Right hindlimb (tissue), 1 donor: ENCODE measurements around the gene TOM1L2.

Source experiments
- DNase-seq: peaks from one replicate; pipeline ENCODE4 v3.0.0-alpha.2; 2018

TOM1L2 gene

DNA sequence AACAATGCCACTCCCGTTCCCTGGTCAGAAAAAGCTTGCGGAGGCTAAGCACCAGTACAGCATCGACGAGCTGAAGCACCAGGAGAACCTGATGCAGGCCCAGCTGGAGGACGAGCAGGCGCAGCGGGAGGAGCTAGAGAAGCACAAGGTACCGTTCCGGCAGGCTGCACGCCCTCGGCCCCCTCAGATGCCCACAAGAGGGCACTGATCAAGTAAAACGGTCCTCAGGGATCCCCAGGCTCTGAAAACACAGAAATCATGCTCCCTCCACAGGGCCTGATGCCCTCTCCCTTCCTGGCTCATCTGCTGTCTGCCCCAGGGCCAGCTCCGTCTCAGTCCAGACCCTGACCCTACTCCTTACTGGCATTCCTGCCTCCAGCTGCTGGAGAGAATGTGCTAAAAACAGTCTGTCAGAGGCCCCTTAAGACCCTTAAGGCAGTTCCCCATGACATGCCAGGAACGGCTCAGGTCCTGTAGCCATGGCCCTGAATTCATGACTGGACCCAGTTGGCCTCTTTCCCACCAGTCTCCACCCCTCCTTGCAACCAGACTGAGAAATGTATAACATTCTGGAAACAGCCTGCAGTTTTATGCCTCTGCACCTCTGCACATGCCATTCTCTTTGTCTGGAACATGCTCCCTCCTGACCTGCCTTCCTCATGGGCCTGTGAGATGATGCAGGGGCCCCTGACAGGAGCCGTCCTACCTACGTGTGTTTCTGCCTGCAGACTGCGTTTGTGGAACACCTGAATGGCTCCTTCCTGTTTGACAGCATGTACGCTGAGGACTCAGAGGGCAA is 22.3 kb upstream of the TOM1L2 start:
- no peak for DNase-seq

DNA sequence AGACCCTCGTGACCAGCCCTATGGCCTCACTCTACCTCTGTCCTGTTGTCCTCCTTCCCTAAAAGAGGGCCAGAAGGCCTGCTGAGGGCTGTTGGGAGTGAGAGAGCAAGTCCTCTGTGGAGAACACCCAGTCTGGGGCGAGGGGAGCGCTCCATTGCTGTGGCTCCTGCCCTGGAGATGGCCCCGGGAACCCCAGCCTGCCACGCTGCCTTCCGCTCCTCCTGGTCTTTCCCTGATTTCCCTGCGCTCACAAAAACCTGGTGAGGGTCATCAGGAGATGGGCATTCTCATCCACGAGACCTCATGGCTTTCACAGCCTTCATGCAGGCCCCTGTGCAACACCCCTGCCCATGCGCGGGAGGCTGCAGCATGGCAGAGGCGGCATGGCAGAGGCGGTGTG is 21.7 kb upstream of the TOM1L2 start:
- no peak for DNase-seq

DNA sequence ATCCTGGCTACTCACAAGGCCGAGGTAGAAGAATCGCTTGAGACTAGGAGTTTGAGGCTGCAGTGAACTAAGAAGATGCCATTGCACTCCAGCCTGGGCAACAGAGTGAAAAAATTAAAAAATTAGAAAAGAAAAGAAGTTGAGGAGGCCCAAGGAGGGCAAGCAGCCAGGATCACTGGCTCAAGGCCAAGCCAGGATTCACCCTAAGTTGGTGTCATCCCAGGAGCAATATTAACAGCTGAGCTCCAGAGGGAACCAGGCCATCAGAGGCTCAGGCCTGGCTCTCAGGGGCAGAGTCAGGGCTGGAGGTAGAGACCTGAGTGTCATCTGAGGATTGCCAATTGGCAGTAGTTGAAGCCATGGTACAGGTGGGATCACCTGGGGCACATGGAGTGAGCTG is 21.2 kb upstream of the TOM1L2 start:
- no peak for DNase-seq

DNA sequence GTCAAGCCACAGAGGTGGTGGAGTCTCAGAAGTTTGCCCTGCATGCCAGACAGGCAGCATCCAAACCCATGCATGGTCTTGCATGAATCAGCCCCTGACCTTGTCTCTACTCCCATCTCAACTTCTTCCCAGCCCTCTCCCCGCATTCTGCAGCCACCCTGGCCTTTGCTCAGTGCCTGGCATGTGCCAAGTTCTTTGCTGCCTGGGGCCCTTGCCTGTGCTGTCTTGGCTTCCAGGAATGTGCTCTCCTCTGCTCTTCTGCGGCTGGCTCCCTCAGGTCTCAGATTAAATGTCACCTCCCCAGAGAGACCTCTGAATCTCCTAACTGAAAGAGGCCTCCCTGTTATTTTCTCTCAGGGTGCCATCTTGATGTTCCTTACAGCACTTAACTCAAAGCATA is 18.1 kb upstream of the TOM1L2 start:
- DNase-seq = no peak

DNA sequence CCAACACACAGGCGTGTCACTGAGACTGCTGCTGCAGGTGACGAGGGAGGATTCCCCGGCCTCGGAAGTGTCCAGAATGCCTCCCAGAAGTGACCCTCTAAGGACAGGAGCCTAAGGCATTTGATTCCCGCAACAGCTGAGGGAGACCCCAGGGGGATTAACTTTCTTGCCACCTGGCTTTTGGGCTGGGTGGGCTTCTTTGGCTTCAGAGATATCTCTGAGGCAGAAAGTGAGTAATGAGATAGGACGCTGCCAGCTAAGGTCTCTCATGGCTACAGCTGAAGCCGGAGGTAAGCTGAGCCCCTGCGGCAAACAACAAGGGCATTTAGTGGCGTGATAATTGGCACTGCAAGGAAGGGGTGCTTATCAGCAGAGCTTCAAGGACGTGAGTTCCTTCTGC is 17.4 kb upstream of the TOM1L2 start:
- no peak for DNase-seq

DNA sequence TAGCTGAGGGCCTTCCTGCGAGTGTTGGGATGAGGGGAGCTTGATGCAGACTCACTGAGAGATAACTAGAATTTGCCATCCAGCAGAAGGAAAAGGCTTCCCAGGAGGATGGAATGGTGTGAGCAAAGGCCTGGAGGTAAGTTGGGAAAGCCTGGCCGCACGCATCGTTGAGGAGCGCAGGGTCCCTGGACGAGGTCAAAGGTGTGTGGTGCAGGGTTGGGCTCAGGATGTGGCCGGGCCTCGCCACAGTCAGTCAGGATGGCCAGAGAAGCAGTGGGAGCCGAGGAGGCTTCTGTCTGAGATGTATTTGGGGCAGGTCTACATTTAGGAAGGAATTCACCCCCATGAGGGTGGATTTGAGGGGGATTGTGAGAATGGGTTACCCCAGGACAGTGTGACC is 16.9 kb upstream of the TOM1L2 start:
- DNase-seq = no peak

DNA sequence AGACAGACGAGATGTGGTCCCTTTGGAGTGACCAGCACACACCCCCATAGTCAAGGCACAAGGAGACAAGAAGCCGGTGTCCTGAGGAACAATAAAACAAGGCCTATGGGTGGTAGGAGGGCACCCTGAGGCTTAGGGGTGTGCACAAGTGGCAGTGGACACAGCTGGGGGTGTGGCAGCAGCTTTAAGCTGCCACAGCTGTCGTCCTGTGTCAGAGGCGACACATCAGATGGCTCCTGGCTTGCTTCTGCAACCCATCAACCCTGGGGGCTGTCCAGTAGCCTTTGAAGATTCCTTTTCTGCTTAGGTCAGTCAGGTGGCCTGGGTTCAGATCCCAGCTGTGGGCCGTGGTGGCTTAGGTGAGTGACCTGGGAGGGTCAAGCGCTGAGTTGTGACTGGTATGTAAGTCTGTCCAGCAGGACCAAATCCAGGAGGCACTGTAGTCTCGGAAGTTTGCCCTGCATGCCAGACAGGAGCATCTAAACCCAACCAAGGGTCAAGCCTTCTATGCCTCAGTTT is 16.3 kb upstream of the TOM1L2 start:
- DNase-seq = no peak

DNA sequence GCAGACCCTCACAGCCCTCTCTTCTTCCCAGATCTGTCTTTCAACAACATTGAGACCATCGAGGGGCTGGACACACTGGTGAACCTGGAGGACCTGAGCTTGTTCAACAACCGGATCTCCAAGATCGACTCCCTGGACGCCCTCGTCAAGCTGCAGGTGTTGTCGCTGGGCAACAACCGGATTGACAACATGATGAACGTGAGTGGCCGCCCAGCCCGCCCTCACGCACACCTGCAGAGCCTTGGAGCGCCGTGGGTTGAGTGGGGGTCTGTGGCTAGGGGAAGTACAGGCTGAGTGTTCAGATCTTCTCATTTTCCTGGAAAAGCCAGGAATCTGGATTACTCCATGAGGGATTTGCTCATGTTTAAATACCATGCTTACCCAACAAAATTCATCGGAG is 15.7 kb upstream of the TOM1L2 start:
- DNase-seq = no peak

DNA sequence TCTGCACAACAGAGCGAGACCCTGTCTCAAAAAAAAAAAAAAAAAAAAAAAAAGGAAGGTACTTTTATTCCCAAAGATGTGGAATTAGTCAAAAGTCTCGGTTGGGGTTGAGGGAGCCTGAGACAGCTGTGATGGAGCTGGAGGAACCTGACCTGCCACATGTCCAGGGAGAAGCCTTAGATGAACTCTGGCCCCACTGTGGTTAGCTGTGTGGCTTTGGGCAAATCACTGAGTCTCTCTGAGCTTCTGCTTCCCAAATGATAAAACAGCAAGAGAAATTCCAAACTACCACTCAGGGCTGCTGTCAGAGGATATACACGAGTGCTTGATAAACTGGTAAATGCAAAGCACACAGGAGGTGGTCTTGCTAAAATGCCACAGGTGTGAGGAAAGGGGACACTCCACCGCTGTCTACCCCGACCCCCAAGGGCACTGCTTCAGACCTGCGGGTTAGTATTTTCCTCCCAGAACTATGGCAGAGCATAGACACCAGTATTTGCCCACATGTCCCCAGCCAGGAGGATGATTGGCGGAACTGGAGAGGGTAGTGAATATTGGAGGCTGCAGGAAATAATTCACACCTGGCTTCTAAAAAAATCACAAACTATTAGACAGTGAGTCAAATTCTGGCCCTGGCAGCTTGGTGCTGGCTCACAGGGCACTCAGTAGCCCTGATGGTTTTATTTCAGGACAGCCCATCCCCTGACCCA is 15.1 kb upstream of the TOM1L2 start:
- DNase-seq = no peak

DNA sequence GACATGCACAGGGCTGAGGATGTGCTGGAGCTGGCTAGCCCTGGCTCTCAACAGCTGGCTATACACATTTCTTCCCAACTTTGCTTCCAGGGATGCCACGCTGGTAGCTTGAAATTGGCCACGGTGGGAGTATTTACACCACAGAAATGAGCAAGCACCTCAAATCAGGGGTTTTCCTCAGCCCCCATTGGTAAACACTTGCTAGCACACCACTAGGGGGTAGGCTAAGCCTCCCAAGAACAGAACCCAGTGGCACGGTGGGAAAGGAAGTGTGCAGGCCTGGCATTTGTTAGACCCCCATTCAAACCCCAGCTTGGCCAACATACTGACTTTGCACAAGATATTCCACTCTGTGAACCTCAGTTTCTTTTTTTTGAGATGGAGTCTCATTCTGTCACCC is 13.4 kb upstream of the TOM1L2 start:
- no peak for DNase-seq

DNA sequence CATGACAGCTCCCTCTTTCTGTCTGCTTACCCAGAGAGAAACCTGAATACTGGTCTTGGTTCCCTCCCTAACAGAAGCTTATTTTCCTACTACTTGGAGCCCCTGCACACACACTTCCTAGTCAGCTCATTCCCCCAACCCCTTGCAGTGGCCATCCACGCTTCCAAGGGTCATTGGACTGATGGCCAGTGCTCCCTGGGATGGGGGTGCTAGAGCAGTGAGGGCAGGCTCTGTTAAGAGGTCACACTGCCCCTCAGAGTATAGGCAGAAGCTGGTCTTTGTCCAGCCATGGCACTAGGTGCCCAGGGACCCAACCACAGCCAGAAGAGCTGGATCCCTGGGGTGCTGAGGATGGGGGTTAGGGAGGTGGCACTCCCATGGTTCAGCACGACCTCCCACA is 13.0 kb upstream of the TOM1L2 start:
- DNase-seq = no peak

DNA sequence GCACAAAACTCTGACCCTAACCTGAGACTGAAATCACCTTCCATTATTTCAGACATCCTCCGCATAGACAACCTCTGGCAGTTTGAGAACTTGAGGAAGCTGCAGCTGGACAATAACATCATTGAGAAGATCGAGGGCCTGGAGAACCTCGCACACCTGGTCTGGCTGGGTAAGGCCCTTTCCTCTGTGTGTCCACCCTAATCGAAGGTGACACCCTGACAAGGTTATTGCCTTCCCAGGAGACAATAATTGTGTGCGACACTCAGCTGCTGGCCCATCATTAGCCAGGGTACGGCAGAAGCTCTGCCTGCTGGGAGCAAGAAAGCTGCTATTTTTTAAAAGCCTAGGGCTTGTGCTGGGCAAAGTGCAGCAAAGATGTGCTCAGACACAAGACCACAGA is 11.6 kb upstream of the TOM1L2 start:
- DNase-seq = no peak

DNA sequence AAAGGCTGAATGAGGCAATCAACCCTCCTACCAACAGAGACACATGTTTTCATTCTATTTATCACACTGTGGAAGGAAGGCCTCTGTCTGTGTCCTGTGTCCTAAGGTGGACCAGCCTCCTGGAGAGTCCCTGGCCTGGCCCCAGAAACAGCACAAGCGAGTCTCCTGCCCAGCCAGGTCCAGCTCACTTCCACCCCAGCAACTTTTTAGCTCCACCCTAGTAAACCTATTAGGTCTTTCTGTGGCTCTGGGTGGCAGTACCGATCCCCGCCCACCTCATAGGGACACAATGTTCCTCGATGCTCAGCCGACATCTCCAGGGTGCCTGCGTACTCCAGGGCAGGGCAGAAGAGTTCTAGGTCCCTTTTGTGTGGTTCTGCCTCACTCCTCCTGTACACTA is 11.2 kb upstream of the TOM1L2 start:
- no peak for DNase-seq

DNA sequence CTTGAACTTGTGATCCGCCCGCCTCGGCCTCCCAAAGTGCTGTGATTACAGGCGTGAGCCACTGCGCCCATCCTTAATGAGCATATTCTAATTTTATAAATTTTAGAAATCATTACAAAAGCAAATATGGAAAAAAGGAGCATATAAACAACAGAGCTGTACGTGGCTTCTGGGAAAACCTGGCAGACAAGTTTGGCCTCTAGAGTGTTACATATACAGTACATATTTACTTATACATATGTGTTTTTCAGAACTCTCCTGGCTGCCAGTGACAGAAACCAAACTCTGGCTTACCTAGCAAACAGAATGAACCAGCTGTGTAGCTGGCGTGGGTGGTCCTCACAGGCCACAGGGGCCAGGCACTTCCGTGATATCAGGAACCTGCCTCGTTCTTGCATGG is 10.6 kb upstream of the TOM1L2 start:
- no peak for DNase-seq

DNA sequence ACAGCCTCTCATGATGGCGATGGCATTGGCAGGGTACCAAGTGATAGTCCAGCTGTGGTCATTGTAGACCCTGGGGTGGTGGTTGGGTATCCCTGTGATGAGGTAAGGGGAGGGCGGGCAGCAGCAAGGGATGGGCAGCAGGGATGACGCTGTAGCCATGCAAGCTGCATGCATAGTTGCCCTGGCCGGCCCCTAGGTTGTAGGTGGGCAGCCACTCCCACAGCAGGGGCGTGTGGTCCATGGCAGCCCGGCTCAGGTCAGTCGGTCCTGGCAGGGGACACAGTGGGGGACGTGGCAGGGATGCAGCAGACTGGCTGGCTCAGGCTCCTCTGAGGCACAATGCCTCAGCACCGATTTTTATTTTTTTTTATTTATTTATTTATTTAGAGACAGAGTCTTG is 9.1 kb upstream of the TOM1L2 start:
- DNase-seq = no peak

DNA sequence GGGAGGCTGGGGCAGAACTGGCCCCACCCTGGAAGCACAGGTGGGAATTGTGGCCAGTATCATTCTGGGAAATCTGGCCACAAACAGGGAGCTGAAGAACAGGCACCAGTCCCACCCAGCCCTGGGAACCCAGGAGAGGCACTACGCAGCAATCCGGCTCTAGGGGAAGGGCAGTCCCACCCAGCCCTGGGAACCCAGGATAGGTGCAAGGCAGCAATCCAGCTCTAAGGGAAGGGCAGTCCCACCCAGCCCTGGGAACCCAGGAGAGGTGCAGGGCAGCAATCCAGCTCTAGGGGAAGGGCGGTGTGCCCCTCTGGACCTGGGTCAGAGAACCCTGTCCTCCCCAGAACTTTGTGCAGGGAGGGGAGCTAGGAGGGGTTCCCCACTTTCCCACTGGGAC is 7.6 kb upstream of the TOM1L2 start:
- DNase-seq = no peak

DNA sequence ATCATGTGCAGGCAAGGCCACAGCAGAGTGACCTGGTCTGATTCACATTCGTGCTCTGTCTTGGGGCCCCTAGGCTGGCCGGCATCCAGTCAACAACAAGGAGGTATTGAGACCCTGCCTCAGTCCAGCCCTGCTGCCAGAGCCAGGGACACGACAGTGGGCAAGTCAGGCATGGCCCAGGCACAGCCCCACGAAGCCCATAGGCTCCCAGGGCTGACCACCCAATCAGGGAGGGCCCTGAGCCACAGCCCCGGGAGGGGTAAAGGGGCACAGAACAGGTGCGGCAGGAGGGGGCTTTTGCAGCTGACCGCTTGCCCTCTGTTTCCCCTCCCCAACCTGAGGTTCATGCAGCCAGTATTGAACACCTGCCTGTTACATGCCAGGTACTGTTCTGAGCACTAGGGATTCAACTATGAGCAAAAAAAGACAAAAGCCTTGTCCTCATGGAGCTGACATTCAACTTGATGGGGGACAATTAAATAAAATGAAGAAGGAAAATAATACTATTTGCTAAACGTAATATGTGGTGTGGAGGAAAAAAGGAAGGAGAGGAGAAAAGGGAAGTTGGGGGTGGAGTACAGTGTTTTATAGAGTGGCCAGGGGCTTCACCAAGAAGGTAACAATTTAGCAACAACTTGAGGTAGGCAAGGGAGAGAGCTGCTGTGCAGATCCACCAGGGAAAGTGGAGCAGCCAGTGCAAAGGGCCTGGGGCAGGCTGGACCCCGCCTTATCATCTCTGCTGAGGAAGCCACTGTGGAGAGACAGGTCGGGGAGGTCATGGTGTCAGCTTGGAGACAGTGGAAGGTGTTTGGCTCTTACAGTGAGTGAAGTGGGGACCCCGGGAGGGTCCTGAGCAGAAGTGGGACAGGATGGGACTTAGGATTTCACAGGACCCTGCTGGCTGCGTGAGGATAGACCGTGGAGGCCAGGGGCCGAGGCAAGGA is 6.6 kb upstream of the TOM1L2 start:
- no peak for DNase-seq

DNA sequence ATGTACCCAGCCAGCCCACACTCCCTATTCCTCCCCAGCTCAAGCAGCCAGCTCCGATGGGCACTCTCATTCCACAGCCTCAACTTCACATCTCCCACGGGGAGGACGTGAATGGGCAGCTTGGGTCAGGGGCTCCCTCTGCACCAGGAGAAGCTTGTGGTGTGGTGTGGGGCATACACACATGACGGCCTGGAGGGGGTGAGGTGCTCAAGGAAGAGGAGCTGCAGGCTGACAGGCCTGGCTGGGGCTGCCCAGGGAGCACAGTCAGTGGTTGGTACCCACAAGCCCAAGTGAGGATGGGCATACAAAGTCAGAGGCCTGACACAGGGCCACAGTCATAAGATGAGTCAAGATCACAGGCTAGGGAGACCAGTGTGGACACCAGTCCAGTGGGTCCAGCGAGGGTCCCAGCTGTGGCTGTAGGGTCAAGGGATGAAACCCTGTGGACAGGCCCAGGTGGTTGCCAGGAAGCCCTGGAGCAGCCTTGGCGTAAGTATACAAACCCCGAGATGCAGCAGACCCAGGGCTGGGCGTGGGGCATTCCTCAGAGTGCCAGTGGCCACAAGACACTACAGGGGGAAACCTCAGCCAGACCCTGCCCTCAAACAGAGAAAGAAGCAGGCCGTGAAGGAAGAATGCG is 4.9 kb upstream of the TOM1L2 start:
- no peak for DNase-seq

DNA sequence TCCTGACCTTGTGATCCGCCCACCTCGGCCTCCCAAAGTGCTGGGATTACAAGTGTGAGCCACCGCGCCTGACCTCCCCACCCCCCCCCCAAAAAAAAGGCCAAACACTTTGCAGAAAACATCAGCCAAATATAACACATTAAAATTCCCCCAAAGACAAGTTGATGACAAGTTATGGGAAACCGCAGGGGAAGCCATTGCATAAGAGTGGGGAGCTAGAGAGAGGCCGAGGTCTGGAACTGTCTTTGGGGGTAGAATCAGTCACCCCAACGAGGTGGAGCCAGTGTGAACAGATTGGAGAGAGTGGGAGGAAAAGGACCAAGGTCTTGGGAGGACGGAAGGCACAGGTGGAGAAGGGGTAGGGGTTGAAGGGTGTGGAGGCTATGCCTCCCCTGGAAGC is 3.2 kb upstream of the TOM1L2 start:
- no peak for DNase-seq

DNA sequence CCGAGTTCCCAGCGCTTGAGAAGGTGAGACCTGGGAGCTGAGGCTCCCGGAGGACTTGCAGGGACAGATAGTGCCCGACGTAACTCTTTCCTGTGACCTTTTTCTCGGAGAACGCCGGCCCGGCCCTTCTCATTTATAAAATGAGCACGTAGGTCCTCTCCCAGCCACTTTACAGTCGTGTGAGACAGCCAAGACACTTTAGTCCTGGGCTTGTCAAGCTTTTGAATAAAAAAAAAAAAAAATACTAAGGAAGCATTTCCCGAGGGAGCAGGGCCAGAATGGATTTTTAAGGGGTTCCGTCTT is 703 bp upstream of the TOM1L2 start:
- DNase-seq = no peak

DNA sequence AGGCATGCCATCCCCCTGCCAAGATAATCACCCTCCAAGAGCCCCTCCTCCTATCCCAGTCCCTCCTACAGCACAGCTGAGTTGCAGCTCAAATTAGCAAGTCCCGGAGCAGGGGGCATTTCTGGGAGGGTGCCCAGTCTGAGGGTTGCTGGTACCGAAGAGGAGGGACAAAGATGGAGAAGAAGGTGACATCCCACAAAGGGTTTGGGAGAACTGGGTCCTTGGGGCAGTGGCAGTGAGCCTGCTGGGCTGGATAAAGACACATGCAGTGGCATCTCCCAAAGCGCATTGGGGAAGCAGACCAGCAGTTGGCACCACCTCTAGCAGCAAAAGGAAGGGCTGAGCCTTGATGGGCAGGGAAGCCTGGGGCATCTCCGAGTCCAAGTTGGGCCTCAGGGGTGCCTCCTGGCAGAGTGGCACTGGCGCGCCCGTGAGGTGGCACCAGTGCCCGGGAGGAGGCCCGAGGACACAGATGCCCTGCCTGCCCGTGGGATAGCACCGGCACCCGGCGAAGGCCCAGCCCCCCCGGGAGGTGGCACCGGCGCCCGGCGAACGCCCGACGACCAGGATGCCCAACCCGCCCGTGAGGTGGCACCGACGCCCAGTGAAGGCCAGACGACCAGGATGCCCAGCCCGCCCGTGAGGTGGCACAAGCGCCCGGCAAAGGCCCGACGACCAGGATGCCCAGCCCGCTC is 622 bp downstream of the TOM1L2 start:
- DNase-seq = peak; percentile 42

DNA sequence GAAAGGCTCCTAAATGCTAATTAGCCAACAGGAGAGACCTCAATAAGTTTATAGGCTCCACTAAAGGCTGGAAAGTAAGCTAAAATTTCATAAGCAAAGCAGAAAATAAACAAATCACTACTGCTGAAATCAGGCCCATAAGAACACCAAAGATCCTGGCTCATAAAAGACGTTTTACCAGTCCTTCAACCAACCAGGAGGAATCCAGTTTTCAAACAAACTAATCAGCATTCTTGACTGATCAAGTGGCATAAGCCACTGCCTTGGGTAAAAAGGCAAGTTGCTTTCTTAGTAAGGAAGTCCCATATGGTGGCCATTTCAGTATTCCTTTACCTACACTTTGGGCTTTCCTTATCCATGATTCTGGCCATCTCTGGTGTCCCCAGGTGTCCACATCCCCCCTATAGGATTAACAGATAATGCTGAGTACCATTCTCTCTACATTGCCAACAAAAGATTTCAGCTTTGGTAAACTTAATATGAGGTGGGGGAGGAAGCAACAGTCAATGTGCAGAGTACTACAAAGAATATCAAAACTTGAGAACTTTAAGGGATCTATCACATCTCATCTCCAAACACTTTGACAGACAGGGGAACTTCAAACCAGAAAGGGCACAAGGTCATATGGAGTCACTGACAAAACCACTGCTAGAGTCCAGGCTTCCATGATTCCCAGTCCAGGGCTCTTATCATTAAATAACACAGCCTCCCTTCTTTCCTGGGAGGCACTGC is 1.3 kb downstream of the TOM1L2 start:
- no peak for DNase-seq
